IPS-NIHi7 (cell line): ENCODE results near the gene ZNF791.
"Not testable (repeated sequence)": the region's sequence is repeated elsewhere in the genome, so short reads cannot be mapped to it uniquely, and the experiment has no call there.

Experiments used
- DNase-seq: peaks from one replicate; pipeline ENCODE4 v3.0.0; 2012; ENCODE audit warnings: mixed read lengths; ENCODE audit errors: extremely low spot score

Gene ZNF791

DNA sequence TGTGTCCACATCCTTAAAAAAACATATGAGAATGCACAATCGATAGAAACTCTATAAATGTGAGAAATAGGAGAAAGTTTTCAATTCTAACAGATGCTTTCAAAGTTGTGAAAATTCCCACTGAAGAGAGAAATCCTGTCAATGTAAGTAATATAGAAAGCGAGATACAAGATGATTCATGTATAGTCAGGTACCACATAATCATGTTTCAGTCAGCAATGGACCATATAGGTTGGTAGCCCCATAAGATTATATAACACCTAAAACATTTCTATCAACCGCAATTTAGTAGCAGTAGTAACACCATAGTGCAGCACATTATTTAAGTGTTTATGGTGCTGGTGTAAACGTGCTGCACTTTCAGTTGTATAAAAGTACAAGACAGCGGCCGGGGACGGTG lies 18.5 kb downstream of the ZNF791 start:
- no peak for DNase-seq

GRCh38 chr19:12636631-12637030 lies 25.9 kb downstream of the ZNF791 start:
- DNase-seq: no peak

DNA sequence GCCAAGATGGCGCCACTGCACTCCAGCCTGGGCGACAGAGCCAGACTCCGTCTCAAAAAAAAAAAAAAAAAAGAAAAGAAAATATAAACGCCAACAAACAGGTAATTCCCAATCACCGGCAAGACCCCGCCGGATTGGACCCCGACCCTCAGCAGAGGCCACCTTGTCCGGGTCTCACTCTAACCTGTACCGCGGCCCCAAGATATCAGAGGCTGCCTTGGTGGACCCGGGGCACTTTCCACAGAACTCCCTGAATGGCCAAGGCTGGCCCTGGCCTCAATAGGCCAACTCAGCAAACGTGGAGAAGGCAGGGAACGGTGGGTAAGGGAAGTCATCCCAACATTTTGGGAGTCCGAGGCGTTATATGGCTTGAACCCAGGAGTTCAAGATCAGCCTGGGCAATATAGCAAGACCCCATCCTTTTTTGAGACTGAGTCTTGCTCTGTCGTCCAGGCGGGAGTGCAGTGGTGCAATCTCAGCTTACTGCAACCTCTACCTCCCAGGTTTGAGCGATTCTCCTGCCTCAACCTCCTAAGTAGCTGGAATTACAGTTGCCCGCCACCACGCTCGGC lies 28.0 kb downstream of the ZNF791 start:
- DNase-seq: no peak

GRCh38 chr19:12639901-12640613 lies 29.3 kb downstream of the ZNF791 start:
- peak; percentile 93 for DNase-seq

DNA sequence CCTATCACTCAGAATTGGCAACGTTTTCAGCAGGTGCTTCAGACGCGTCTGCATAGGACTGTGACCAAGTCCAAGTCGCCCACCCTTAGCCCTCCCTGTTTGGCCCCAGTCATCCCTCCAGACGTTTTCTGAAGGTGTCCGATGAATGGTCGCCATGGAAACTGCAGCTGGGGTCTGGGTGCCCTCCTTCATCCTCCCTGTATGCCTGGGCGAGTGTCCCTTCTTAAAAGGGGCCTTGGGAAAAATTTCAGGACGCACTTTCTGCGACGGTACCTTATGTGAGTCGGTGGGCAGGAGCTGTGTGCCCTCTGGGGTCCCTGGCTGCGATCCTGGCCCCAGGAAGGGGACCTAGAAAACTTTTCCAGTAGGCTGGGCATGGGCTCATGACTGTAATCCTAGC lies 30.7 kb downstream of the ZNF791 start:
- DNase-seq: no peak

- no peak for DNase-seq
These were observed 31.8 kb downstream of the ZNF791 start for GRCh38 chr19:12642506-12642905.

GRCh38 chr19:12643716-12644115 lies 33.0 kb downstream of the ZNF791 start:
- DNase-seq: not testable (repeated sequence)

DNA sequence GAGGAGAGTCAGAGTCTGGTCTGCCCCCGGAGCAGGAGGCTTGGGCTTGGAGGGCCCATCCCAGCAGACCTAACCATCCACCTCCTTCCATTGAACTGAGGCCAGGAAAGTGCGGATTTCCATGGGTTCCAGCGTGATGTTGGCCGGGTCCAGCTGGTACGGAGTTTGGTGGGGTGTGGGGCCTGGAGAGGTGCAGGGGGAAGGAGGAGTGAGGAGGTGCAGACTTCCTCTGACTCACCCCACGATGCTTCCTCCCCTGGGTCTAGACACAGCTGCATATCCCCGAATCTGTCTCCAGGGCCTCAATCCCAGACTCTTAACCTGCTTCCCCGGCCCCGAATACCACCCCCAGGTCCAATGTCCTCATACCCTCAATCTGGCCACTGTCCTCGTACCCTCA lies 35.8 kb downstream of the ZNF791 start:
- no peak for DNase-seq

- no peak for DNase-seq
These were observed 36.3 kb downstream of the ZNF791 start for GRCh38 chr19:12647047-12647446.

DNA sequence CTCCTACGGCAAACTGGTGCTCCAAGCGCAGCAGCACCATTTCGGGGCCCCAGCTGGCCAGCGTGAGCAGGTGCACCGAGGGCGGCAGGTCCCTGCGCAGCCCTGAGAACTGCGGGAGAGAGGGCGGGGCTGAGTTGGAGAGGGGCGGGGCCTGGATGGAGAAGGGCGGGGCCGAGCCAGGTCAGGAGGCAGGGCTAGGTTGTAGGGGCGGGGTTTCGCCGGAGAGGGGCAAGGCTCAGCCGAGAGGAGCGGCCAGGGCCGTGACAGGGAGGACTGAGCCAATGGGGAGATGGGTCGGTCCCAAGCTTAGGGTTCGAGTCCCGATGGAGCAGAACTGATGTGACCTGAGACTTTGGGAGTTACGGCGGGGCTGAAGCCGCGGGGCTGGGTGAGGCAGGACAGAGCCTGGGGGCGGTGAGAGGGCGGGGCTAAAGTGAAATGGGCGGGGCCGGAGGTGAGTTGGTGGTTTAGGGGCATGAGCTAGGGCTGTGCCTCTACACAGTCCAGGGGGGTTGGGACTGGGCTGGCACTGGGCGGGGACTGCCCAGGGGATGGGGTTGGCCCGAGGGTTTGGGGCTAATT lies 36.9 kb downstream of the ZNF791 start:
- peak; percentile 94 for DNase-seq

DNA sequence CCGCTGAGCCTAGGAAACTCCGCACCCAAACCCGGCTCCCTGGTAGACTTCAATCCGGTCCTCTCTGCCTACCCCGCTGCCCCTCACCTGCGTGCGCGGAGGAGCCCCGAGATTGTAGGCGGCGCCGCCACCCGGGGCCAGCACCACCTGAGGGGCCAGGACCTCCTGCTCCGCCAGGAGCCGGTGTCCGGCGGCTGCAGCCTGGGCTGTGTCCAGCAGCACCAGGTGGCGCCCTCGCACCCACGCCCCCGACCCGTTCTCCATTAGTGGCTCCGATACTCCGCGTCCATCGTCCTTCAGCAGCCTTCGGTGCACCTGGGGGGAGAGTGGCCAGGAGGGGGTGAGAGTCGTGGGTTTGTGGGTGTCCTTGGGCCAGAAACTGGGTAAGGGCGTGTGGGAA lies 37.4 kb downstream of the ZNF791 start:
- DNase-seq: peak; percentile 76

- no peak for DNase-seq
These were observed 39.2 kb downstream of the ZNF791 start for GRCh38 chr19:12649941-12650340.

DNA sequence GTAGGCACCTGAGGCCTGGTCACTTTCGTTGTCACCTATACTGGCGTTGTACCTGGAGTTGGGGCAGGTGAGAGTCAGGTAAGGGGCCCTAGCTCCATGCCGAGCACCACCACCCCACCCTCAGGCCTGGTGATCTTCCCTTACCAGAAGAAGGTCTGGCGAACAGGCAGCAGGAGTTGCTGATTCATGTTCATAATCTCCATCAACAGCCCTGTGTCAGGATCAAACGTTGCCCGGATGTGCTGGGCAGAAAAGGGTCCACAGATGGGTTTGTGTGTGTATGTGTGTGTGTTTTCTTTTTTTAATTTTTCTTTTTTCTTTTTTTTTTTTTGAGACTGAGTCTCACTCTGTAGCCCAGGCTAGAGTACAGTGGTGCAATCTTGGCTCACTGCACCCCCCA lies 41.5 kb downstream of the ZNF791 start:
- no peak for DNase-seq

DNA sequence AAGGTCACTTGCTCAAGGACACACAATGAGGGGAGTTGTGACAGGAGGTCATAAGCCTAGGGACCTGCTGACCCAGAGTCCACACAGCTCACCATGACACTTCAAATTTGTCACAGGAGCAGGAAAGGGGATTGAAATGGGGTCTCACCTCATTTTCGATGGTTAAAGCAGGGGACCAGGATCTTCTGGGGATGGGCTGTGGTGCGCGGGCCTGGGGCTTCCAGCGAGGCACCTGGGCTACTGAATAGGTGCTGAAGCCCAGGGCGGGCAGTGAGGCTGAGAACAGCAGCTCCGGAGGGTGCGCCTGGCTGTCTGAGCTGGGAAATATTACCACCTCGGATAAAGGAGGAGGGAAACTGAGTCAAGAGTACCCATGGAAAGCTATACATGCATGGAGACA lies 44.8 kb downstream of the ZNF791 start:
- DNase-seq: no peak

- peak; percentile 92 for DNase-seq
These were observed 46.3 kb downstream of the ZNF791 start for GRCh38 chr19:12656899-12657571.

DNA sequence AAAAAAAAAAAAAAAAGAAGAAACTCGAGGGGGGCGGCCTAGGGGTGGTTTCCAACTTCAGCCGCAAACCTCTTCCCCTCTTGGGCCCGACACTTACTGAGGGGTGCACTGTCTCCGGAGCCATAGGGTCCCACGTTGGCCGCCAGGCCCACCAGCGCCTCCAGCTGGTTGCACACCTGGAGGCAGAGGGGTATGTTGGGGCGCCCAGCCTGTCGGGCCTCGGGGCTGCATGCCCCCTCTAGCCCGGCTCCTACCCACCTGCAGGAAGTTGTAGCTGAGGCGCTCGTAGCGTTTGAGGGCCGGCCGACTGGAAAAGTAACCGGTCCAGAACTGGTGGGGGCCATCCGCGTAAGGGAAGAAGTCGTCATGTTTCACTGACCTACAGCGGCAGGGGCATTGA lies 47.2 kb downstream of the ZNF791 start:
- DNase-seq: no peak

DNA sequence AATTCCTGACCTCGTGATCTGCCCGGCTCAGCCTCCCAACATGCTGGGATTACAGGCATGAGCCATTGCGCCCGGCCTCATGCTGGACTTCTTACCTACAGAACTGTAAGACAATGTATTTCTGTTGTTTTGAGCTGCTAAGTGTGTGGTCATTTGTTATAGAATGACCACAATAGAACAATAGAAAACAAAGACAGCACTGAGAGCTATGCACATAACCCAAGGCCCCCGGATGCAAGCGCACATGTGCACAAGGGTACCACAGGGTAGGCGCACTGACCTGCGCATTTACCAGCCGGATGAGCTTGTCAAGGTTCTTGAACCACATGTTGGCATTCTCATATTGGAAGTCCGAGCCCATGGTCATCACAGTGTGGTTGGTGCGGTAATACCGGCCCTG lies 50.3 kb downstream of the ZNF791 start:
- no peak for DNase-seq

GRCh38 chr19:12664406-12665280 lies 53.9 kb downstream of the ZNF791 start:
- DNase-seq: peak; percentile 93

- DNase-seq: no peak
These were observed 54.5 kb downstream of the ZNF791 start for GRCh38 chr19:12665281-12665573.

- DNase-seq: no peak
These were observed 55.0 kb downstream of the ZNF791 start for GRCh38 chr19:12665671-12666264.

DNA sequence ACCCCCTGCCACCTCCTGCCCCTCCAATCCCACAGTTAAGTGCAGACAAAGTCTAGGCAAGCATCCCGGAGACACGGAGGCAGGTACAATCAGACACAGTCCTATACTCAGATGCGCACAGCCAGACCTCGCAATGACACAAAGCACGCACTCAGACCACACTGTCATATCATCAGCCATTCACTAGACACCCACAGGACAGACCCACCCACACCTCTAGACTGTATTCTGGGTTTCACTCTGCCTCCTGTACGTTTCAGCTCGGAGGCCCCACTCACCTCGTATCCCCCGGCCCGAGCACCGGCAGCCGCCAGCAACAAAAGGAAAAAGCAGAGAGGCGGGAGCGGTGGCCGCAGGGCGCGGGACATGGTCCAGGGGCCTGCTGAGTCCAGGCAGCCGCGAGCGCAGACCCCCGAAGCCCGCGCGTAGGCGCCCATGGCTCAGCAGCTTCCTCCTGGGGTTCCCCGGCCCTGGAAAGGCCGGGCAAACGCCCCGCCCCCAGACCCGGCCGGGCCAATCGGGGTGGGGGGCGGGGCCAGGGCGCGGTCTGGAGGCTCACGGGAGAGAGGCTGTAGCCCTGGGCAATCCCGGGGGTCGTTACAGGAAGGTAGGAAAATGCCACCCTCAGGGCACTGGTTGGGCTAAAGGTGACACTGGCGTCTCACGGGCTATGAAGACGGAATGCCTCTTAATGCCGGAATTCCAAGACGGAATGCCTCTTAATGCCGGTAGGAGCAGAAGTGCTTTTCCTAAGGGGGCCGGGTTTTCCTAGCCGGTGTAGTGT lies 55.7 kb downstream of the ZNF791 start, which contains the start of the genes MAN2B1 and WDR83:
TSS of gene MAN2B1 (minus strand) at position 478 of the 784 bp plus-strand sequence. CDS start at position 437, 41 bp downstream.
TSS of gene WDR83 (plus strand) at position 543 of the 784 bp plus-strand sequence. CDS start 2,984 bp downstream, outside the sequence.
- DNase-seq: peak; percentile 95
